Lower leg skin (tissue), 4 donors: ENCODE results near the gene PLAAT1. TPM values are rescaled to one million over a fixed set of nuclear protein-coding genes. Genes with fewer than 3 reads are reported as not detected.

Experiments used
- DNase-seq, 2 donors: peaks; one replicate each; pipeline ENCODE4 v3.0.0-alpha.2; 2019; ENCODE audit warnings: low spot score in 2 of 2
- H3K4me3 ChIP-seq: fragments of 200-600 bp; sonication (generic); 2 replicates; pipeline ENCODE4 v1.5.1; 2017; ENCODE audit warnings: mild to moderate bottlenecking, low read depth; ENCODE audit not compliant: poor library complexity, severe bottlenecking
- POLR2A ChIP-seq, 2 donors: fragments of 450-650 bp; IDR thresholded peaks; one replicate each; pipeline ENCODE4 v1.6.1; 2016 to 2017; ENCODE audit warnings: antibody characterized with exemption in 2 of 2, mild to moderate bottlenecking in 1 of 2, moderate library complexity in 1 of 2
- WGBS, 2 donors: methylation state at CpG; one replicate each; pipeline ENCODE4 v1.1.5; 2018; 5-methylcytosine and 5-hydroxymethylcytosine counted together
- intact Hi-C: fragments of 100-400 bp; cut with DNase I; formaldehyde crosslinking; loops from one replicate; pipeline ENCODE4 v1.15.0; 2023; ENCODE audit warnings: low total_unique reads
- total RNA-seq, 4 donors: library from RNA; depleted of rRNA; stranded (reverse); fragments of >200 nt; gene quantifications; one replicate each; pipeline ENCODE4 v1.1.0, GENCODE V29; 2016
- TF ChIP-seq, protein P1 (sequence below), 3 donors: fragments of 450-650 bp; IDR thresholded peaks; one replicate each; pipeline ENCODE4 v1.5.1; 2016; ENCODE audit warnings: antibody characterized with exemption in 3 of 3, mild to moderate bottlenecking in 3 of 3, moderate library complexity in 2 of 3

PLAAT1 gene
- total RNA-seq, 4 donors from 2014 or later: 2.8 to 7.1 (median 6.3) TPM; not detected in 1

DNA sequence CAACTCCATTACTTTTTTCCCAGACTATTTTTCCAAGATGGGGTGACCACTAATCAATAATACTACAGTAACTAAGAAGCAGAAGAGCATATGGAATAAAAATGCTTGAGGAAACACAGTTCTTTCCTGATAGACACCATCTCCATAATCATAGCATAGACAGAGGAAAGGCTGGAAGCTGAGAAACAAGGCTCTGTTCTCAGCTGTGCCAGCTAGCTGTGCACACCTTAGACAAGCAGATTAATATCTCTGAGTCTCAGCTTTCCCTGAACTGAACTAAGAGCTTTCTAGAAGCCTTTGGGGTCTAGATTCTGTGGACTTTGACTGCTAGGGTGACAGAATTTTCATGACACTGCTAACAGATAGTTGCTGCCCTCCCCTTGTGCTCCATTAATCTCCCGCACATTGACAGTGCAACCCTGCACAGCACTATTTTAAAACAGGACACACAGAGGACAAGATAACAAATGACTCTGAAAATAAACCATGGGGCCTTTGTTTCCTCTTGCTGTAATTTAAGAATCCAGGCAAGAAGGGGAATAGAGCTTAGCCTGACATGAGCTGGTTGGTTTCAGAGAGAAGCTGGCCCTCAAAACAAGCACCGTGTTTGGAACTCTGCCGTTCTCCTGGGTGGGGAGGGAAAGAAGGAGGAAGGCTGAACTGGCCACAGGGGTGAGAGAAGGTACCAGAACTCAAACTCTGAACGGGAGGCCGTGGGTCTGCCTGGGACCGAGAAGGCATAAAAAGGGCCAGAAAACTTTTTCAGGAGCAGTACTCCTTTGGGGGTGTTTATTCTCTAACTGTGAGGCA, 70.1 kb downstream of the PLAAT1 start:
- WGBS, 2 donors: 70 to 74% methylated on average over 6 of the region's 6 CpGs
- intact Hi-C loops: no loop called here
- DNase-seq: no peak
- TF ChIP-seq, protein P1, sequence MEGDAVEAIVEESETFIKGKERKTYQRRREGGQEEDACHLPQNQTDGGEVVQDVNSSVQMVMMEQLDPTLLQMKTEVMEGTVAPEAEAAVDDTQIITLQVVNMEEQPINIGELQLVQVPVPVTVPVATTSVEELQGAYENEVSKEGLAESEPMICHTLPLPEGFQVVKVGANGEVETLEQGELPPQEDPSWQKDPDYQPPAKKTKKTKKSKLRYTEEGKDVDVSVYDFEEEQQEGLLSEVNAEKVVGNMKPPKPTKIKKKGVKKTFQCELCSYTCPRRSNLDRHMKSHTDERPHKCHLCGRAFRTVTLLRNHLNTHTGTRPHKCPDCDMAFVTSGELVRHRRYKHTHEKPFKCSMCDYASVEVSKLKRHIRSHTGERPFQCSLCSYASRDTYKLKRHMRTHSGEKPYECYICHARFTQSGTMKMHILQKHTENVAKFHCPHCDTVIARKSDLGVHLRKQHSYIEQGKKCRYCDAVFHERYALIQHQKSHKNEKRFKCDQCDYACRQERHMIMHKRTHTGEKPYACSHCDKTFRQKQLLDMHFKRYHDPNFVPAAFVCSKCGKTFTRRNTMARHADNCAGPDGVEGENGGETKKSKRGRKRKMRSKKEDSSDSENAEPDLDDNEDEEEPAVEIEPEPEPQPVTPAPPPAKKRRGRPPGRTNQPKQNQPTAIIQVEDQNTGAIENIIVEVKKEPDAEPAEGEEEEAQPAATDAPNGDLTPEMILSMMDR (IDR thresholded peaks at IDR 0.05): no peak
- TF ChIP-seq POLR2A (IDR thresholded peaks at IDR 0.05): no peak
- H3K4me3 ChIP-seq: no peak overlapping the region

DNA sequence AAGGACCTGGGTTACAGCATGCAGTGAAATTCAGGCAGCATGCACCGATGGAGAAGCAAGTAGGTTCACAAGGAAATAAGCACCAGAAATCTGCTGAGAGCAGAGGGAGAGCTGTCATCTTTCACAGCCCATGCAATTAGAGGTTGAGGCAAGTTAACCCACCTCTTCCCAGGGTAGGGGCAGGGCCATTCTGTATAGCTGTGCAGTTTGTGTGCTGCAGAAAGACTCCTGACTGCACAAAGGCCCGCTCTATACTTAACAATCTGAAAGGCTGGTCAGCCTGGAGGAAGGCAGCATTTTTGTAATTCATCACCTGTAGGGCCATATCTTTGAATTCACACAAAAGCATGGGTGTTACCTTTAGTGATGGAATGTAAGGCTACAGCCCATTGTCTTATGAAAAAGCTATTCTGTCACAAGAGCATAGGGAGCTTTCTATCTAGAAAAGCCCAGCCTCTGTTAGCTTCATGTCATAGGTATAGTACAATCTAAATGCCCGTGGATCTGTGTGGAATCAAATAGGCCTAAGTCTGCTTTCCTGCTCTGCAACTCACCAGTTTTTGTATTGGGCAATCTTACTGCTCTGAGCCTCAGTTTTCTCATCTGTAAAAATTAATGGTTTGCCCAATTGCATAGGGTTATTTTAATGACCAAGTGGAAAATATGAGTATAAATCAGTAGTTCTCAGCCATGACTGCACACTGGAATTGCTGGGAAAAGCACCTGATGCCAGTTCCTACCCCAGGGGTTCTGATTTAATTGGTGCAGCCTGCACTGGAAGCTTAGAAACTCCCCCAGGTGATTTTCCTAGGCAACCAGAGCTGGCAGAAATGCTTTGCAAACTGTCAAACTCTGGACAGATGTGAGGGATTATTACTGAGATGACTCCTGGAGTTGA, 72.3 kb downstream of the PLAAT1 start:
- intact Hi-C loops: no loop called here
- WGBS, 2 donors: 88 to 91% methylated on average over 3 of the region's 3 CpGs
- no peak for DNase-seq
- H3K4me3 ChIP-seq: no peak overlapping the region
- TF ChIP-seq, protein P1 (IDR thresholded peaks at IDR 0.05): no peak
- TF ChIP-seq POLR2A (IDR thresholded peaks at IDR 0.05): no peak

- intact Hi-C loops: no loop called here
- no peak overlapping the region for H3K4me3 ChIP-seq
- DNase-seq: no peak
- WGBS, 2 donors: 88 to 89% methylated on average over 3 of the region's 3 CpGs
- TF ChIP-seq POLR2A (IDR thresholded peaks at IDR 0.05): no peak
- TF ChIP-seq, protein P1 (IDR thresholded peaks at IDR 0.05): no peak
Measured at GRCh38 chr3:193314161-193314560, 73.1 kb downstream of the PLAAT1 start.

GRCh38 chr3:193317682-193318300, 76.8 kb downstream of the PLAAT1 start:
- intact Hi-C loops: no loop called here
- DNase-seq: no peak
- TF ChIP-seq POLR2A (IDR thresholded peaks at IDR 0.05): no peak
- no peak overlapping the region for H3K4me3 ChIP-seq
- WGBS, 2 donors: 43 to 56% methylated on average over 2 of the region's 2 CpGs

Other genes starting within 250 kb of the PLAAT1 start
- 1 to 10 TPM; 4.4 to 9.7 (median 5.2) TPM for gene ATP13A5, start 137.5 kb downstream of the PLAAT1 start, total RNA-seq